Ishikawa (cell line): ENCODE results near the gene ZBTB20.

Experiments used
- CREB1 ChIP-seq: IDR thresholded peaks from 2 replicates; pipeline ENCODE4 v1.6.1; 2012; ENCODE audit warnings: low read depth
- EGR1 ChIP-seq: IDR thresholded peaks from 2 replicates; pipeline ENCODE4 v1.6.1; 2012
- EP300 ChIP-seq: IDR thresholded peaks from 2 replicates; pipeline ENCODE4 v1.6.1; 2012; ENCODE audit warnings: borderline replicate concordance
- NFIC ChIP-seq: IDR thresholded peaks from 2 replicates; pipeline ENCODE4 v1.6.1; 2012
- RAD21 ChIP-seq: IDR thresholded peaks from 2 replicates; pipeline ENCODE4 v1.6.1; 2012; ENCODE audit warnings: low read depth
- TAF1 ChIP-seq: IDR thresholded peaks from 2 replicates; pipeline ENCODE4 v1.6.1; 2012; ENCODE audit warnings: low read depth, mild to moderate bottlenecking
- TCF12 ChIP-seq: IDR thresholded peaks from 2 replicates; pipeline ENCODE4 v1.6.1; 2012; ENCODE audit warnings: low read depth
- YY1 ChIP-seq: IDR thresholded peaks from 2 replicates; pipeline ENCODE4 v1.6.1; 2012; ENCODE audit warnings: low read depth
- ZBTB7A ChIP-seq: IDR thresholded peaks from 2 replicates; pipeline ENCODE4 v1.6.1; 2012; ENCODE audit warnings: low read depth
- TF ChIP-seq, protein P1 (sequence below): IDR thresholded peaks from 2 replicates; pipeline ENCODE4 v1.6.1; 2012

DNA sequence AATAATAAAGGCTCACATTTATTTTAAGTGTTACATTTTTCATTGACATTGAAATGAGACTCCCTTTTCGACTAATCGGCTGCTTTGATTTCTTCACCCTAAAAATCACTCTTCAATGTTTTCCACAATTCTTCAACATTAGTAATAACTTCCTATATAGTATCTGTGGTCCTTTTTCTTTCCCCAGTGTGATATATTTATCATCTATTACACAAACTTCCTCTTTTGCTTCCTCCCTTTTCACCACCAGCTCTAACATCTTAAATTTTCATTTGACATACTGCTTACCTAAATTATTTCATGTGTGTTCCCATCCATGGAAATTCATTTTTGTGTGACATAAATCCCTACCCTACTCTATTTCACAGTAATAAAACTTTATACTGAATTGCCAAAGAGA lies 608.9 kb downstream of the ZBTB20 start:
- TF ChIP-seq TCF12 (no peak), NFIC (no peak), EGR1 (no peak), YY1 (no peak), CREB1 (no peak), EP300 (no peak), RAD21 (no peak), ZBTB7A (no peak), TAF1 (no peak)
- TF ChIP-seq, protein P1, sequence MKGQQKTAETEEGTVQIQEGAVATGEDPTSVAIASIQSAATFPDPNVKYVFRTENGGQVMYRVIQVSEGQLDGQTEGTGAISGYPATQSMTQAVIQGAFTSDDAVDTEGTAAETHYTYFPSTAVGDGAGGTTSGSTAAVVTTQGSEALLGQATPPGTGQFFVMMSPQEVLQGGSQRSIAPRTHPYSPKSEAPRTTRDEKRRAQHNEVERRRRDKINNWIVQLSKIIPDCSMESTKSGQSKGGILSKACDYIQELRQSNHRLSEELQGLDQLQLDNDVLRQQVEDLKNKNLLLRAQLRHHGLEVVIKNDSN, result no peak
